KOPT-K1 (cell line): ENCODE data around the gene ARL8B.
"Not testable (repeated sequence)": the region's sequence is repeated elsewhere in the genome, so short reads cannot be mapped to it uniquely, and the experiment has no call there.

Experiments used
- H3K27ac ChIP-seq: fragments of 200-600 bp; sonication (generic); 2 replicates; pipeline ENCODE4 v1.5.1; 2016; ENCODE audit warnings: antibody characterized with exemption, mild to moderate bottlenecking, low read depth, low read length; ENCODE audit not compliant: poor library complexity, severe bottlenecking
- H3K36me3 ChIP-seq: fragments of 200-600 bp; sonication (generic); 2 replicates; pipeline ENCODE4 v1.5.1; 2017; ENCODE audit warnings: antibody characterized with exemption, mild to moderate bottlenecking, low read length, moderate library complexity; ENCODE audit not compliant: insufficient read depth
- H3K9me3 ChIP-seq: fragments of 200-600 bp; sonication (generic); 2 replicates; pipeline ENCODE4 v1.5.1; 2017; ENCODE audit warnings: antibody characterized with exemption, low read length, mild to moderate bottlenecking; ENCODE audit not compliant: insufficient read depth, poor library complexity, severe bottlenecking

ARL8B gene

GRCh38 chr3:5122030-5122740 lies at the start of gene ARL8B:
Gene ARL8B, plus strand, starts transcription at chr3:5122292. Its CDS starts 174 bp downstream, at chr3:5122466.
- Histone ChIP-seq H3K36me3 (peaks cover 15% of the 10 kb centered on the region; the same call in 1 of the 2 replicates), H3K27ac (peak within 1 kb of the TSS; percentile 78), H3K9me3 (no peaks in the 10 kb centered on the region)

GRCh38 chr3:5073374-5074085 lies 48.6 kb upstream of the ARL8B start:
- H3K36me3 ChIP-seq = no peaks in the 10 kb centered on the region
- H3K9me3 ChIP-seq = no peaks in the 10 kb centered on the region
- H3K27ac ChIP-seq = no peak overlapping the region

GRCh38 chr3:5078151-5078550 lies 43.9 kb upstream of the ARL8B start:
- Histone ChIP-seq H3K9me3 (no peaks in the 10 kb centered on the region), H3K27ac (no peak overlapping the region), H3K36me3 (no peaks in the 10 kb centered on the region)

- no peaks in the 10 kb centered on the region for H3K9me3 ChIP-seq
- no peaks in the 10 kb centered on the region for H3K36me3 ChIP-seq
- no peak overlapping the region for H3K27ac ChIP-seq
Measured at GRCh38 chr3:5079761-5080160, 42.3 kb upstream of the ARL8B start.

- Histone ChIP-seq H3K27ac (no peak overlapping the region), H3K9me3 (no peaks in the 10 kb centered on the region), H3K36me3 (no peaks in the 10 kb centered on the region)
Measured at GRCh38 chr3:5080779-5081550, 41.1 kb upstream of the ARL8B start.

- H3K36me3 ChIP-seq, H3K27ac ChIP-seq, H3K9me3 ChIP-seq: not testable (repeated sequence)
Measured at GRCh38 chr3:5081973-5082788, 39.9 kb upstream of the ARL8B start.

GRCh38 chr3:5082789-5083115 lies 39.3 kb upstream of the ARL8B start:
- H3K36me3 ChIP-seq = no peaks in the 10 kb centered on the region
- no peaks in the 10 kb centered on the region for H3K9me3 ChIP-seq
- no peak overlapping the region for H3K27ac ChIP-seq

GRCh38 chr3:5084224-5084623 lies 37.9 kb upstream of the ARL8B start:
- Histone ChIP-seq H3K27ac (no peak overlapping the region), H3K36me3 (no peaks in the 10 kb centered on the region), H3K9me3 (no peaks in the 10 kb centered on the region)

GRCh38 chr3:5086708-5087107 lies 35.4 kb upstream of the ARL8B start:
- no peaks in the 10 kb centered on the region for H3K9me3 ChIP-seq
- no peak overlapping the region for H3K27ac ChIP-seq
- H3K36me3 ChIP-seq = no peaks in the 10 kb centered on the region

GRCh38 chr3:5087209-5087608 lies 34.9 kb upstream of the ARL8B start:
- Histone ChIP-seq H3K9me3 (no peaks in the 10 kb centered on the region), H3K36me3 (no peaks in the 10 kb centered on the region), H3K27ac (no peak overlapping the region)

- H3K27ac ChIP-seq = no peak overlapping the region
- no peaks in the 10 kb centered on the region for H3K36me3 ChIP-seq
- H3K9me3 ChIP-seq = no peaks in the 10 kb centered on the region
Measured at GRCh38 chr3:5090197-5090596, 31.9 kb upstream of the ARL8B start.

- Histone ChIP-seq H3K9me3 (no peaks in the 10 kb centered on the region), H3K27ac (no peak overlapping the region), H3K36me3 (no peaks in the 10 kb centered on the region)
Measured at GRCh38 chr3:5092018-5092417, 30.1 kb upstream of the ARL8B start.

- Histone ChIP-seq H3K27ac (no peak overlapping the region), H3K9me3 (no peaks in the 10 kb centered on the region), H3K36me3 (no peaks in the 10 kb centered on the region)
Measured at GRCh38 chr3:5093731-5094130, 28.4 kb upstream of the ARL8B start.

GRCh38 chr3:5095886-5096285 lies 26.2 kb upstream of the ARL8B start:
- H3K36me3 ChIP-seq = no peaks in the 10 kb centered on the region
- H3K9me3 ChIP-seq = peaks cover 3% of the 10 kb centered on the region
- no peak overlapping the region for H3K27ac ChIP-seq
